Measurements from ENCODE around the gene CASQ1. TPM values are rescaled to one million over a fixed set of nuclear protein-coding genes. Genes with fewer than 3 reads are reported as not detected.
A peak's percentile ranks its signal among the peaks of the same experiment; 100 is the strongest.

Gene CASQ1
- total and polyA plus RNA-seq, 9 of the 15 experiments (the other 6 are each of a cell fraction or from before 2014, with no cell fraction given), result not detected

DNA sequence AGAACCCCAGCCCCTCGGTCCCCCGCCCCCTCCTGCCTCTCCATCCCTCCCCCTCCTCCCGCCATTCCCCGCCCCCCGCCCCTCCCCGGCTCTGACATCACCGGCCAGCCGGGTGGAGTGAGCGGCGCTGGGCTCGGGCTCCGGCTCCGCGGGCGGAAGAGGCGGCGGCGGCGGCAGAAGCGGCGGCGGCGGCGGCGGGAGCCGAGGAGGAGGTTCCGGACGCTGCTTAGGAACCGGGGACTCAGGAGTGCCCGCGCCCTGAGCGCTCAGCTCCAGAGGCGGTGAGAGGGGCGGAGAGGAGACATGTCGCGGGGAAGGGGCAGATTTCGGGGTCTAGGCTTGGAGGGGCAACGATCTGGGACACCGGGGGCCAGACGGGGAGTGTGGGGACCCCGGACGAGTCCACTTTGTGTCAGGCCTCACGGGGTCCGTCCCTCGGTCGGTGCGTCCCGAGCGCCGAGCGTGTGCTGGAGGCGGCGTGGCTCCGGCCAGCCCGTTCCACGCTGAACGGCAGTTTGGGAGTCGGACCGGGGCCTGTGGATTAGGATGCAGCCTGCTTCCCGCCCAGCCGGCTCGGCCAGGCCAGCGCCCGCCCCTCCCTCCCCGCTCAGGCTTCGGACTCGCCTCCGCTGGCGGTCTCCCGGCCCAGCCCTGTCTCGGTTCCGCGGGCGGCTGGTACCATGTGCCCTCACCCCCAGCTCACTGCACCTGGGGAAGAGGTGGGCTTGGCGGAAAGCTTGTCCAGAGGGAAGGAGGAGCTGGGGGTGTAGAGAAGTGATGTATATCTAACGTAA, 15.1 kb downstream of the CASQ1 start, which contains the start of gene PEA15 (continued):
- TF ChIP-seq, protein P1, sequence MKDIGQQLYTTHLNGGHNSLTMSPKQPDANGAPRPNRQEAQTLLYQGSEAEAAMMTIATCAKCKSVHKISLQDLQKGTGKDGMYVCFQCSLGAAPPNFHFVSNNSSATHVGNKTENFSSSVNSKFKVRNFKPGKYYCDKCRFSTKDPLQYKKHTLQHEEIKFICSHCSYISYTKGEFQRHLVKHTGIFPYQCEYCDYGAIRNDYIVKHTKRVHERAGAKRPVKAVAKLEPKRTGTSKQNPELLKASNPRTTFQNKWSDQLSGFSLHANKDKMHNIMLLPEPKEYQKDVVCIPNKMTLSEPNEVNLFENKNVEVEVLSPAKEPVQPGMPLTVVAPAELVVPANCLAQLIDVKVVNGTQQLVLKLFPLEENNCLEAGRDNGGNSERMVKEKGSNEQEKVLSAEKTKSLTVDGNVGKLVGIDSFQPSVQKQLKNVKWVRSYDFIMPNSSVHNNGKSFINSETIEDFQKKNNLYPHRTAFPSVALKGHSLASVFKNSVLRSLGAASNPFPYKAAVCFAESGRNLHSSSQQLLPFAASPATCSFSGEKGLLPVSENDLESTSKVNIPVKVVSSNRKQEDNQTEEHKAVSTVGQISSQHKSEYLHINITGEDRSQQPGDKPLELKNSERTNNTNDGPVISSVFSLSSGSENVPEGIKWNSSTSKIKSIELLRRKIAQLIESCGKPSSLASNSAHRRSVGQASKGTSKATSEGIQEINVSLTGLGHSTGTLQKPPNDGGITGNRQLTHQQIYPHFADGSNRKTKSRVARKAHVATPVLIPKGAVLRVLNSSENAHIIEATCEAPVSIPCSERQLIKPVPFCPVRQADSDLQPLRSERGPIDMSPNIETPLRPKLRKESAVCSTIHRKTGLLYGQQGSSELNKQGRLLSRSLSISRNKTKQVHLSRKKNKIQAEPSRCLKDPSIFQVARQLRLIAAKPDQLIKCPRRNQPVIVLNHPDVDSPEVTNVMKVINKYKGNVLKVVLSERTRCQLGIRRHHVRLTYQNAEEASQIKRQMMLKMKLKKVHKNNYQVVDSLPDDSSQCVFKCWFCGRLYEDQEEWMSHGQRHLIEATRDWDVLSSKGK (CRISPR knock-in tag; IDR thresholded peaks at IDR 0.05), result no peak
- no peak for TF ChIP-seq ZNF174 (CRISPR knock-in tag; IDR thresholded peaks at IDR 0.05)
- TF ChIP-seq SUPT5H (IDR thresholded peaks at IDR 0.05), result peak; percentile 70
- TF ChIP-seq BACH1 (tag; IDR thresholded peaks at IDR 0.05), result no peak
- no peak for TF ChIP-seq SRF (CRISPR knock-in tag; IDR thresholded peaks at IDR 0.05)
- no peak for TF ChIP-seq ZC3H11A (IDR thresholded peaks at IDR 0.05; ENCODE audit: low read depth, low read length)
- TF ChIP-seq MCM3 (IDR thresholded peaks at IDR 0.05), result no peak
- TF ChIP-seq RAD21 (CRISPR knock-in tag; conservative IDR thresholded peaks at IDR 0.05 in 1 of 2, IDR thresholded peaks at IDR 0.05 in 1 of 2), result no peak
- no peak for TF ChIP-seq ZSCAN29 (IDR thresholded peaks at IDR 0.05)
- TF ChIP-seq TAF9B (IDR thresholded peaks at IDR 0.05; ENCODE audit: partially characterized antibody), result no peak
- TF ChIP-seq ZNF766 (CRISPR knock-in tag; conservative IDR thresholded peaks at IDR 0.05), result no peak
- no peak for TF ChIP-seq POLR3A (IDR thresholded peaks at IDR 0.05; ENCODE audit: borderline replicate concordance, extremely low read depth, insufficient read depth, insufficient read length)
- TF ChIP-seq PTRF (tag; IDR thresholded peaks at IDR 0.05), result no peak
- no peak for TF ChIP-seq ZNF316 (IDR thresholded peaks at IDR 0.05)
- TF ChIP-seq, protein P2, sequence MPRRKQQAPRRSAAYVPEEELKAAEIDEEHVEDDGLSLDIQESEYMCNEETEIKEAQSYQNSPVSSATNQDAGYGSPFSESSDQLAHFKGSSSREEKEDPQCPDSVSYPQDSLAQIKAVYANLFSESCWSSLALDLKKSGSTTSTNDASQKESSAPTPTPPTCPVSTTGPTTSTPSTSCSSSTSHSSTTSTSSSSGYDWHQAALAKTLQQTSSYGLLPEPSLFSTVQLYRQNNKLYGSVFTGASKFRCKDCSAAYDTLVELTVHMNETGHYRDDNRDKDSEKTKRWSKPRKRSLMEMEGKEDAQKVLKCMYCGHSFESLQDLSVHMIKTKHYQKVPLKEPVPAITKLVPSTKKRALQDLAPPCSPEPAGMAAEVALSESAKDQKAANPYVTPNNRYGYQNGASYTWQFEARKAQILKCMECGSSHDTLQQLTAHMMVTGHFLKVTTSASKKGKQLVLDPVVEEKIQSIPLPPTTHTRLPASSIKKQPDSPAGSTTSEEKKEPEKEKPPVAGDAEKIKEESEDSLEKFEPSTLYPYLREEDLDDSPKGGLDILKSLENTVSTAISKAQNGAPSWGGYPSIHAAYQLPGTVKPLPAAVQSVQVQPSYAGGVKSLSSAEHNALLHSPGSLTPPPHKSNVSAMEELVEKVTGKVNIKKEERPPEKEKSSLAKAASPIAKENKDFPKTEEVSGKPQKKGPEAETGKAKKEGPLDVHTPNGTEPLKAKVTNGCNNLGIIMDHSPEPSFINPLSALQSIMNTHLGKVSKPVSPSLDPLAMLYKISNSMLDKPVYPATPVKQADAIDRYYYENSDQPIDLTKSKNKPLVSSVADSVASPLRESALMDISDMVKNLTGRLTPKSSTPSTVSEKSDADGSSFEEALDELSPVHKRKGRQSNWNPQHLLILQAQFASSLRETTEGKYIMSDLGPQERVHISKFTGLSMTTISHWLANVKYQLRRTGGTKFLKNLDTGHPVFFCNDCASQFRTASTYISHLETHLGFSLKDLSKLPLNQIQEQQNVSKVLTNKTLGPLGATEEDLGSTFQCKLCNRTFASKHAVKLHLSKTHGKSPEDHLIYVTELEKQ (CRISPR knock-in tag; IDR thresholded peaks at IDR 0.05), result no peak
- TF ChIP-seq, protein P3, sequence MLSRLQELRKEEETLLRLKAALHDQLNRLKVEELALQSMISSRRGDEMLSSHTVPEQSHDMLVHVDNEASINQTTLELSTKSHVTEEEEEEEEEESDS (CRISPR knock-in tag; IDR thresholded peaks at IDR 0.05), result no peak
- peak in 1 of 2 experiments; percentile 61; a peak in 2 of 4 replicates for TF ChIP-seq HDAC1 (IDR thresholded peaks at IDR 0.05)
- TF ChIP-seq ZFP36 (IDR thresholded peaks at IDR 0.05; ENCODE audit: low read depth, low read length, partially characterized antibody), result no peak
- TF ChIP-seq SMARCA5 (IDR thresholded peaks at IDR 0.05), result no peak
- peak; percentile 7; the same call in 1 of the 2 replicates for TF ChIP-seq MTA2 (IDR thresholded peaks at IDR 0.05; ENCODE audit: low read depth)
- TF ChIP-seq ZNF589 (CRISPR knock-in tag; IDR thresholded peaks at IDR 0.05; ENCODE audit: low read depth), result no peak
- no peak for TF ChIP-seq DACH1 (IDR thresholded peaks at IDR 0.05; ENCODE audit: partially characterized antibody)
- no peak for TF ChIP-seq ZNF212 (CRISPR knock-in tag; IDR thresholded peaks at IDR 0.05)
- no peak for TF ChIP-seq ZC3H8 (IDR thresholded peaks at IDR 0.05)

Data from K562 (cell line).